ENCODE measurements around the gene CCND2.

DNA sequence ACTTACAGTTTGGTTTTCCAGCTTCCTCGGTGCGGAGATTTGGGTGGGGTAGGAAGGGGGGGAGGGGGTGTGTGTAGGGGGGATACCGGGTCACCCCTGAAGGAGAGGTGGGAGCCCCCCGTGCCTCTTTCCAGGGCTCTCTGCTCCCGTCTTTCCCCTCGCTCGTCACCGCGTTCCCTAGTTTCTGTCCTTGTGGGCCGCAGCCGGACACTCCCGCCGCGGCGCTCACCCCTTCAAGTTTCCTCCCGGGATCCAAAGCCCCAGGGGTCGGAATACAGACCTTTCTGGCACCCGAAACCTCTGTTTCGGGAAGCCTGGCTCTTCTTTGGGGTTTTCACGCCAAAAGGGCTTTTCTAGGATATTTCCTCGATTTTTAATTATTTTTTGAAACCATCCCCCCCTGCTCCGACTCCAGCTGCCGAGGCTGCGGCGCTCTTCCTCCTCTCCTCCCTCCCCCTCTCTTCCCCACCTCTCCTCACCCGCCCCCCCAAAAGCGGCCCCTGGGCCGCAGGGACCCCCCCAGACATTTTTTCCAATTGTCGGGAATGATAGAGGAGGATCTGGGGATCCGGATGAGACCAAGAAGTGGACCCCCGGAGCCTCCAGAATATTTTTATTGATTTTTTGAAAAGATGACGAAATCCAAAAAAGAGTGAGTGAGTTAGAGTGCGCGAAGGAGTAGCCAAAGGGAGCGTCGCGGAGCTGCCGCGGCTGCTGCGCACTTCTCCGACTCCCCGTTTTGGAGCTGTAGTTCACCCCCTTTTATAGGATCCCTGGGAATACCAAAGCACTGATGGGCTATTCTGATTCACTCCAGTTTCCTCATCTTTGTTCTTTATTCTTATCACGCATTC, 1.7 kb downstream of the CCND2 start:
- TF ChIP-seq, protein P1, sequence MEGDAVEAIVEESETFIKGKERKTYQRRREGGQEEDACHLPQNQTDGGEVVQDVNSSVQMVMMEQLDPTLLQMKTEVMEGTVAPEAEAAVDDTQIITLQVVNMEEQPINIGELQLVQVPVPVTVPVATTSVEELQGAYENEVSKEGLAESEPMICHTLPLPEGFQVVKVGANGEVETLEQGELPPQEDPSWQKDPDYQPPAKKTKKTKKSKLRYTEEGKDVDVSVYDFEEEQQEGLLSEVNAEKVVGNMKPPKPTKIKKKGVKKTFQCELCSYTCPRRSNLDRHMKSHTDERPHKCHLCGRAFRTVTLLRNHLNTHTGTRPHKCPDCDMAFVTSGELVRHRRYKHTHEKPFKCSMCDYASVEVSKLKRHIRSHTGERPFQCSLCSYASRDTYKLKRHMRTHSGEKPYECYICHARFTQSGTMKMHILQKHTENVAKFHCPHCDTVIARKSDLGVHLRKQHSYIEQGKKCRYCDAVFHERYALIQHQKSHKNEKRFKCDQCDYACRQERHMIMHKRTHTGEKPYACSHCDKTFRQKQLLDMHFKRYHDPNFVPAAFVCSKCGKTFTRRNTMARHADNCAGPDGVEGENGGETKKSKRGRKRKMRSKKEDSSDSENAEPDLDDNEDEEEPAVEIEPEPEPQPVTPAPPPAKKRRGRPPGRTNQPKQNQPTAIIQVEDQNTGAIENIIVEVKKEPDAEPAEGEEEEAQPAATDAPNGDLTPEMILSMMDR (IDR thresholded peaks at IDR 0.05): no peak
- TF ChIP-seq POLR2A (IDR thresholded peaks at IDR 0.05): no peak
